Stimulated activated memory B cell treated with anti-CD40 and anti-IgM and Interleukin-4, amounts not matched to agents 10 μg/mL and 1 μg/mL and 100 μg/mL, for 72 hours (primary cell): Measurements from ENCODE around the gene OPN5.
"Not testable (repeated sequence)": the region's sequence is repeated elsewhere in the genome, so short reads cannot be mapped to it uniquely, and the experiment has no call there.

Experiments
- ATAC-seq: fragments of 150-1000 bp; cut with Tn5 transposase; 2 replicates; pipeline ENCODE4 v1.10.0; 2021
- H3K27ac Mint-ChIP-seq: one replicate; pipeline ENCODE4 v1.8.0; 2022; ENCODE audit warnings: mild to moderate bottlenecking, mixed read lengths
- H3K27me3 Mint-ChIP-seq: one replicate; pipeline ENCODE4 v1.8.0; 2022; ENCODE audit warnings: mixed read lengths
- H3K36me3 Mint-ChIP-seq: one replicate; pipeline ENCODE4 v1.8.0; 2022; ENCODE audit warnings: mixed read lengths
- H3K4me1 Mint-ChIP-seq: one replicate; pipeline ENCODE4 v1.8.0; 2022; ENCODE audit warnings: mixed read lengths
- H3K4me3 Mint-ChIP-seq: one replicate; pipeline ENCODE4 v1.8.0; 2022; ENCODE audit warnings: mild to moderate bottlenecking, moderate library complexity, mixed read lengths
- H3K9me3 Mint-ChIP-seq: one replicate; pipeline ENCODE4 v1.8.0; 2022; ENCODE audit warnings: mixed read lengths

The OPN5 gene

GRCh38 chr6:47781732-47782131 is at the start of gene OPN5:
Gene OPN5 (plus strand): TSS chr6:47782032. CDS start chr6:47782067, 35 bp downstream.
- no peaks in the 10 kb centered on the region for H3K9me3 Mint-ChIP-seq
- no peaks in the 10 kb centered on the region for H3K36me3 Mint-ChIP-seq
- ATAC-seq: no peak
- peaks cover 37% of the 10 kb centered on the region for H3K27me3 Mint-ChIP-seq
- H3K4me3 Mint-ChIP-seq: no peak within 1 kb of the TSS
- no peak within 1 kb of the TSS for H3K27ac Mint-ChIP-seq
- H3K4me1 Mint-ChIP-seq: peaks cover 10% of the 10 kb centered on the region

DNA sequence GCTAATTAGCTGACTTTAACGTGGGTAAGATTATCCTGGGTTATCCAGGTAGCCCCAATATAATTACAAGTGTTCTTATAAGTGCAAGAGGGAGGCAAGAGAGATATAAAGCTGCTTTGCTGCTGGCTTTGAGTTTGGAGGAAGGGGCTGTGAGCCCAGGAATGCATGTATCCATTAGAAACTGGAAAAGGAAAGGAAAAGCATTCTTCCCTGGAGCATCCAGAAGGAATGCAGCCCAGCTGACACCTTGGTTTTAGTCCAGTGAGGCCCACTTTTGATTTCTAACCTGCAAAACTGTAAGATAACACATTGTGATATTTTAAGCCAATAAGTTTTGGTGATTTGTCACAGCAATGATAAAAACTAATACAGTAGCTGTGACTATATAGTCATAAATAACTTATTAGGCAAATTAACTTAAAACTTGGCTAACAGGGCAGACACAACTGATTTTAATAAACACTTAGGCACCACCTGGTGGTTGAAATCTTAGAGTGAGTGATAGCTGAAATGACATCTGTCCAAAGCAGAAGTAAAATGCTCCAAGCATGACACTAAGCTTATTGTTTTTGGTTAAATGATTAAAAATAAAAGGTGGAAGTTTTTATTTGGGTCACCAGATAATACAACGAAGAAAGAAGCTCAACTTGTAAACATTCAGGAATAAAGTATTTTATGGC is 47.8 kb upstream of the OPN5 start:
- Mint-ChIP-seq H3K9me3 (no peaks in the 10 kb centered on the region), H3K36me3 (no peaks in the 10 kb centered on the region), H3K27ac (no peak overlapping the region), H3K4me3 (no peak overlapping the region), H3K27me3 (no peaks in the 10 kb centered on the region), H3K4me1 (no peaks in the 10 kb centered on the region)
- no peak for ATAC-seq

GRCh38 chr6:47734831-47735481 is 46.9 kb upstream of the OPN5 start:
- no peaks in the 10 kb centered on the region for H3K36me3 Mint-ChIP-seq
- no peaks in the 10 kb centered on the region for H3K27me3 Mint-ChIP-seq

GRCh38 chr6:47736083-47736700 is 45.6 kb upstream of the OPN5 start:
- Mint-ChIP-seq H3K4me3 (no peak overlapping the region), H3K4me1 (no peaks in the 10 kb centered on the region), H3K36me3 (no peaks in the 10 kb centered on the region), H3K27me3 (no peaks in the 10 kb centered on the region), H3K9me3 (no peaks in the 10 kb centered on the region), H3K27ac (no peak overlapping the region)
- ATAC-seq: no peak

More at GRCh38 chr6:47734831-47735481, 46.9 kb upstream of the OPN5 start:
- H3K4me1 Mint-ChIP-seq: no peaks in the 10 kb centered on the region
- ATAC-seq: no peak
- H3K27ac Mint-ChIP-seq: no peak overlapping the region
- H3K9me3 Mint-ChIP-seq: no peaks in the 10 kb centered on the region
- no peak overlapping the region for H3K4me3 Mint-ChIP-seq

- H3K27ac Mint-ChIP-seq: no peak overlapping the region
Observed at GRCh38 chr6:47737406-47737805, 44.4 kb upstream of the OPN5 start.

DNA sequence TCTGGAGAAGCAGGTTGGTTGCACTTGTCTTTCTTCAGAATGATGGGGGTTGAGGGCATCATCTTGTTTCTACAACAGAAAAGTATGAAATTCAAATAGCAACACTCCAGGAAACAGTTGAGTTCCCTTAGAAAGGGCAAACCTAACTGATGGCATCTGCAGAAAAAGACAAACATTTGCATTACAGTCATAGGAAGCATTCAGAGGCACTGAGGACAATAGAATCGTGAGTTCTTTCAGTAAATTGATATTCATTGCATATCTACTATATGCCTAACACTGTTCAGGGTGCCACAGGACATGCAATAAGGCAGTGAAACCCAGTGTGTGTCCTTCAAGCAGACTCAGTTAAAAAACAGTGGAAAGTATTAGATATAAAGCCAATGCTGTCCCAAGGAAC is 41.1 kb upstream of the OPN5 start:
- H3K36me3 Mint-ChIP-seq: no peaks in the 10 kb centered on the region
- H3K27ac Mint-ChIP-seq: no peak overlapping the region
- no peaks in the 10 kb centered on the region for H3K4me1 Mint-ChIP-seq
- ATAC-seq: no peak
- peaks cover 4% of the 10 kb centered on the region for H3K9me3 Mint-ChIP-seq
- no peaks in the 10 kb centered on the region for H3K27me3 Mint-ChIP-seq
- H3K4me3 Mint-ChIP-seq: no peak overlapping the region

More at GRCh38 chr6:47737406-47737805, 44.4 kb upstream of the OPN5 start:
- no peak for ATAC-seq
- no peaks in the 10 kb centered on the region for H3K27me3 Mint-ChIP-seq
- no peaks in the 10 kb centered on the region for H3K9me3 Mint-ChIP-seq
- H3K4me3 Mint-ChIP-seq: no peak overlapping the region
- no peaks in the 10 kb centered on the region for H3K4me1 Mint-ChIP-seq
- H3K36me3 Mint-ChIP-seq: no peaks in the 10 kb centered on the region

GRCh38 chr6:47741807-47742206 is 40.0 kb upstream of the OPN5 start:
- Mint-ChIP-seq H3K4me1 (no peaks in the 10 kb centered on the region), H3K27me3 (no peaks in the 10 kb centered on the region), H3K36me3 (no peaks in the 10 kb centered on the region), H3K27ac (no peak overlapping the region), H3K9me3 (peaks cover 7% of the 10 kb centered on the region), H3K4me3 (no peak overlapping the region)
- ATAC-seq: no peak

DNA sequence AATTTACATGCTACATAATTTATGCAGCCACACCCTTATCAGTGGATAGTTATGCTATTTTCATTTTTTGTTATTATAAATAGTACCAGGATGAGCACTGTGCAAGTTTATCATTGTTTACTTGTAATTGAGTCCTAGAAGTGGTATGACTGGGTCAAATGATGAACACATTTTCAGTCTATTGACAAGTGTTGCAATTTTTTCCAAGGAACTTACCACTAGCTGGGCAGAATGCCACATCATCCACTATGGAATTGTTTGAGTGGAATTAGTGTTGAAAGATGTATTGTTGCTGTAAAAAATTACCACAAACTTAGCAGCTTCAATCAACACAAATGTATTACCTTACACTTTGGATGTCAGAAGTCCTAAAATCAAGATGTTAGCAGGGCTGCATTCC is 38.1 kb upstream of the OPN5 start:
- H3K36me3 Mint-ChIP-seq: no peaks in the 10 kb centered on the region

DNA sequence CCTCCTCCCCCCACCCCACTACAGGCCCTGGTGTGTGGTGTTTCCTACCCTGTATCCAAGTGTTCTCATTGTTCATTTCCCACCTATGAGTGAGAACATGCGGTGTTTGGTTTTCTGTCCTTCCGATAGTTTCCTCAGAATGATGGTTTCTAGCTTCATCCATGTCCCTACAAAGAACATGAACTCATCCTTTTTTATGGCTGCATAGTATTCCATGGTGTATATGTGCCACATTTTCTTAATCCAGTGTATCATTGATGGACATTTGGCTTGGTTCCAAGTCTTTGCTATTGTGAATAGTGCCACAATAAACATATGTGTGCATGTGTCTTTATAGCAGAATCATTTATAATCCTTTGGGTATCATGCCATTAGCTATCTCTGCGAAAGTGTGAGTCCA is 36.6 kb upstream of the OPN5 start:
- ATAC-seq, H3K4me3 Mint-ChIP-seq, H3K36me3 Mint-ChIP-seq, H3K4me1 Mint-ChIP-seq, H3K27ac Mint-ChIP-seq, H3K9me3 Mint-ChIP-seq, H3K27me3 Mint-ChIP-seq: not testable (repeated sequence)

More for the DNA sequence above, 38.1 kb upstream of the OPN5 start:
- ATAC-seq: no peak
- Mint-ChIP-seq H3K27ac (no peak overlapping the region), H3K4me3 (no peak overlapping the region), H3K4me1 (no peaks in the 10 kb centered on the region), H3K27me3 (no peaks in the 10 kb centered on the region), H3K9me3 (peaks cover 7% of the 10 kb centered on the region)

DNA sequence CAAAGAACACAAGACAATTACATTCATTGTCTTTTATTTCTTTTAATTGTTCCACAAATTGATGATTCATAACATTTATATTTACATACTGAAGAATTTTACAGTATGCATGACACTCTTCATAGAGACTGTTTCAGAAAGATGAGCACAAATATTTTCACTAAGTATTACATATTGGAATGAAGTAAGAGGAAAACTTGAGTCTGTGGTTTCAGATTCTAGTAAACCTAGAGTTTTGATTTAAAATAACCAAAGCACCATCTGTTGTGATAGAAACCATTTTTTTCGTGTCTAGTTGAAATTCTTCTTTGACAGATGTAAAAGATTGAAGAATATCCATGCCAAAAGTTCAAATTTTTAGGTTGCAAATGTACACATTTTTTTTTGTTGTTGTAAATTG is 32.1 kb upstream of the OPN5 start:
- Mint-ChIP-seq H3K9me3 (peaks cover 9% of the 10 kb centered on the region), H3K27ac (no peak overlapping the region), H3K4me1 (no peaks in the 10 kb centered on the region), H3K27me3 (peaks cover 10% of the 10 kb centered on the region), H3K36me3 (peaks cover 5% of the 10 kb centered on the region), H3K4me3 (no peak overlapping the region)
- no peak for ATAC-seq

DNA sequence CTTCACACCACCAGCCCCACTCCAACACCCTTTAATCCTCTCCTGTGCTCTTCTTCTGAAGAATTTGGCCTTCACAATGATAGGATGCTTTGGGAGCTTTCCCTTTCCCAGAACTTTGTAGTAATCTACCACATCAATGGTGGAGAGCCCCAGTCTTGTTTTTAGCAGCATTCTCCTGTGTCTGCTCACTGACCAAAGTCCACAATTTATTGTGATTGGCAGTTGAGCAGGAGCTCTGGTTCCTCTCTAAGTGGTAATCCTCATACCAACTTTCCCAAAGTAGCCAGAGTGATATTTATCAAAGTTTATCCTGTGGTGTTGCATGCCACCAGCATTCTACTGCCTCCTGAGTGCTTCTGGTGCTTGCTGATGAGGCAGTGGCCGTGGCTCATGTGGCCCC is 29.0 kb upstream of the OPN5 start:
- H3K4me3 Mint-ChIP-seq: no peak overlapping the region

DNA sequence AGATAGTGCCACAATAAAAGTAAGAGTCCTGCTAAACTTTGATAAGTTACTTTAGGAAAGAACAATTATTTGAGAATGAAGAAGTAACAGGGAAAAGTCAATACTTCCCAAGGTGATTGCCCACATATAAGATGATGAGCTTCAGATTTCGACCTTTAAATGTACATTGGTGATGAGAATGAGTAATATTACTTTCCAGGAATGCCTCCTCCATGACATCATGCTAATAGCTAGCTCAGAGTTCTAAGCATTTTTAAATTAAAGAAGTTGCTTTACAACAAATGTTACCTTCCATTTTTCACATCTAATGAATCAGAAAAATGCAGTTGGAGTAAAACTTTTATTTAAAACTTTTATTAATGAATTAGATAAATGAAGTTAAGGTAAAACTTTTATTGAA is 22.5 kb upstream of the OPN5 start:
- Mint-ChIP-seq H3K9me3 (peaks cover 3% of the 10 kb centered on the region), H3K4me1 (no peaks in the 10 kb centered on the region)

More for the DNA sequence above, 29.0 kb upstream of the OPN5 start:
- Mint-ChIP-seq H3K36me3 (peaks cover 5% of the 10 kb centered on the region), H3K9me3 (peaks cover 5% of the 10 kb centered on the region), H3K4me1 (no peaks in the 10 kb centered on the region), H3K27ac (no peak overlapping the region), H3K27me3 (peaks cover 10% of the 10 kb centered on the region)
- no peak for ATAC-seq

DNA sequence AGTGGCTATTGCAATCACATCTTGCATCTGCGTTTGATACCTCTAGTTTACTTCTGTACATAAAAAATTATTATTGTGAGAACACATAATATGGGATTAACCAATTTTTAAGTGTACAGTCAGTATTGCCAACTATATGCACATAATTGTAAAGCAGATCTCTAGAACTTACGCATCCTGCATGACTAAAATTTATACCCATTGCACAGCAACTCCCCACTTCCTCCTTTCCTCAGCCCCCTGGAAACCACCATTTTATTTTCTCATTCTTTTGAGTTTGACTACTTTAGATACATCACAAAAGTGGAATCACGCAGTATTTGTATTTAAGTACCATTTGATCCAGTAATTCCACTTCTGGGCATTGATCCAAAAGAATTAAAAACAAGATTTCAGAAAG is 19.3 kb upstream of the OPN5 start:
- Mint-ChIP-seq H3K4me1 (no peaks in the 10 kb centered on the region), H3K4me3 (no peak overlapping the region), H3K9me3 (no peaks in the 10 kb centered on the region), H3K27me3 (peaks cover 8% of the 10 kb centered on the region), H3K36me3 (no peaks in the 10 kb centered on the region), H3K27ac (no peak overlapping the region)
- no peak for ATAC-seq

More for the DNA sequence above, 22.5 kb upstream of the OPN5 start:
- Mint-ChIP-seq H3K27ac (no peak overlapping the region), H3K36me3 (no peaks in the 10 kb centered on the region), H3K27me3 (no peaks in the 10 kb centered on the region), H3K4me3 (no peak overlapping the region)
- ATAC-seq: no peak

- Mint-ChIP-seq H3K36me3 (no peaks in the 10 kb centered on the region), H3K27me3 (peaks cover 29% of the 10 kb centered on the region), H3K27ac (no peak overlapping the region), H3K4me3 (no peak overlapping the region), H3K4me1 (no peaks in the 10 kb centered on the region), H3K9me3 (peaks cover 4% of the 10 kb centered on the region)
- ATAC-seq: no peak
Observed at GRCh38 chr6:47766445-47766844, 15.4 kb upstream of the OPN5 start.

GRCh38 chr6:47767102-47767501 is 14.7 kb upstream of the OPN5 start:
- Mint-ChIP-seq H3K36me3 (no peaks in the 10 kb centered on the region), H3K4me1 (no peaks in the 10 kb centered on the region), H3K9me3 (peaks cover 4% of the 10 kb centered on the region), H3K27ac (no peak overlapping the region), H3K4me3 (no peak overlapping the region), H3K27me3 (peaks cover 29% of the 10 kb centered on the region)
- no peak for ATAC-seq

GRCh38 chr6:47769982-47770381 is 11.8 kb upstream of the OPN5 start:
- no peaks in the 10 kb centered on the region for H3K36me3 Mint-ChIP-seq

More at GRCh38 chr6:47769982-47770381, 11.8 kb upstream of the OPN5 start:
- Mint-ChIP-seq H3K4me3 (no peak overlapping the region), H3K27ac (no peak overlapping the region), H3K27me3 (peaks cover 29% of the 10 kb centered on the region), H3K4me1 (no peaks in the 10 kb centered on the region), H3K9me3 (peaks cover 4% of the 10 kb centered on the region)
- no peak for ATAC-seq
